ENCODE data around the gene CTIF.

DNA sequence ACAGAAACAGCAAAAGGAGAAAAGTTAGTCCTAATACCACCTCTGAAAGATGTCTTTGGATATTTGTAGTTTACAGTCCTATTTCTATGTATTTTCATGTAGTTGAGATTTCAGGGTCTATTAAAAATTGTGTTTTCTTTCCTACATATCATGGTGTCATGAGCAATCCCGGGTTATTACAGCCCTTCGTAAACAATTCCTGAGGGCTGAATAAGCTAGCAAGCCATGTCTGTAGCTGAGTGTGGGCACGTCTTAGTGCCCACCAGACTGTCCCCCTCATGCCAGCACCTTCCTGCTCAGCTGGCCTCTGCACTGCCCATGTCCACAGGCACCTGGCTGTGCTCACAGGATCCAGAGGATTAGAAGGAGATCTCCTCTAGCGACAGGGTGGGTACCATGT is 60.6 kb downstream of the CTIF start:
- TF ChIP-seq, protein P1, sequence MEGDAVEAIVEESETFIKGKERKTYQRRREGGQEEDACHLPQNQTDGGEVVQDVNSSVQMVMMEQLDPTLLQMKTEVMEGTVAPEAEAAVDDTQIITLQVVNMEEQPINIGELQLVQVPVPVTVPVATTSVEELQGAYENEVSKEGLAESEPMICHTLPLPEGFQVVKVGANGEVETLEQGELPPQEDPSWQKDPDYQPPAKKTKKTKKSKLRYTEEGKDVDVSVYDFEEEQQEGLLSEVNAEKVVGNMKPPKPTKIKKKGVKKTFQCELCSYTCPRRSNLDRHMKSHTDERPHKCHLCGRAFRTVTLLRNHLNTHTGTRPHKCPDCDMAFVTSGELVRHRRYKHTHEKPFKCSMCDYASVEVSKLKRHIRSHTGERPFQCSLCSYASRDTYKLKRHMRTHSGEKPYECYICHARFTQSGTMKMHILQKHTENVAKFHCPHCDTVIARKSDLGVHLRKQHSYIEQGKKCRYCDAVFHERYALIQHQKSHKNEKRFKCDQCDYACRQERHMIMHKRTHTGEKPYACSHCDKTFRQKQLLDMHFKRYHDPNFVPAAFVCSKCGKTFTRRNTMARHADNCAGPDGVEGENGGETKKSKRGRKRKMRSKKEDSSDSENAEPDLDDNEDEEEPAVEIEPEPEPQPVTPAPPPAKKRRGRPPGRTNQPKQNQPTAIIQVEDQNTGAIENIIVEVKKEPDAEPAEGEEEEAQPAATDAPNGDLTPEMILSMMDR (conservative IDR thresholded peaks at IDR 0.05 in 1 of 2, IDR thresholded peaks at IDR 0.05 in 1 of 2; ENCODE audit: low read depth in 1 of 2, low read length in 2 of 2): no peak
- TF ChIP-seq EZH2 (IDR thresholded peaks at IDR 0.05; ENCODE audit: low read length, missing control alignments): no peak
